Measurements from ENCODE around the gene SMNDC1.

SMNDC1 gene

DNA sequence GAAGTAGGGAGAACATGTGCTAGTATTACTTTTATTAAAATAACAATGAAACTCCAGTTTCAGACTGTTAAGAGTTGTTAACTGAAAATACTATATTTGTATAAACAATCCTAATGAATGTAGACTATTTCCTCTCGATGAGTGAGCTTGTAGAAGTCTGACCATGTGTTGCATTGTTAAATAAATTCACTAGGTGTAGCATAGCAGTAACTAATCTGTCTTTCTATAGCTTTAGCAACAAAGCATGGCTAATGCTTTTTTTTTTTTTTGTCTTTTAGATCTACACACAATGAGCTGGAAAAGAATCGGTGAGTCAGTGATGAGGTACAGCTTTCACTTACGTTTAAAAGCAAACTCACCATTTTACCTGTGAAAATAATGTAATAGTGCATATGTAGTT, 60.2 kb downstream of the SMNDC1 start:
- no peak for DNase-seq

DNA sequence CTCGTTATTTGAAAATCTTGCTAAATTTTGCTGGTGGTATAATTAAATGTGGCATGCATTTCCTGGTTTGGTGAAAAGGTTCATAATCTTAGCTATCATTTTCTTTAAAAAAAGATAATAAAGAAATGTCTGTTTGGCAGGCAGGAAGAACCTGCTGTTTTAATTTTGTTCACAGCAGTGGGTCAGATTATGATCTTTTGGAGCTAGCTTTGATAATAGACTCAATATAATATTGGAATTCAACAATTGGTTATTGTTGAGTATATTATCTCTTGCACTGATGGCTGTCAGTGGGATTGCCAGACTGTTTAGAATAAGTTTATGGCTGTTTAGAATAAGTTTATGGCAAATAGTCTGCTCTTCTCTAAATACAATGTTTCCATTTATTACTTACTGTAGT, 62.2 kb downstream of the SMNDC1 start:
- DNase-seq = no peak

DNA sequence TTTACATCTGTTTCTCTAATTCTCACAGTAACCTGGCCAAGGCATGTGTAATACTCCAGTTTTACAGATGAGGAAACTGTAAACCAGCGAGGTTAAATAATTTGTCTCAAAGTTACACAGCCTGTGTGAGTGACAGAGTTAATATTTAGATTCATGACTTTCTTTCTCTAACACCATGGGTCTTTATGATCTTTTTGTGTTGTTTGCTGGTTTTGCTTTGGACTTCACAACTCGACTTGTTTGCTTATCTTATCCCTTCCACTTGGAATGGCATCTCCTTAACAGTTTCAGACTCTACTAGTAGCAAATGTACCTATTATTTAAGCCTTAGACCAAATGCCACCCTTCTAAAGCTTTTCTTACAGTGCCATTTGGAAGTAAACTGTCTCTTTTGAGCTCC, 62.9 kb downstream of the SMNDC1 start:
- DNase-seq = no peak

DNA sequence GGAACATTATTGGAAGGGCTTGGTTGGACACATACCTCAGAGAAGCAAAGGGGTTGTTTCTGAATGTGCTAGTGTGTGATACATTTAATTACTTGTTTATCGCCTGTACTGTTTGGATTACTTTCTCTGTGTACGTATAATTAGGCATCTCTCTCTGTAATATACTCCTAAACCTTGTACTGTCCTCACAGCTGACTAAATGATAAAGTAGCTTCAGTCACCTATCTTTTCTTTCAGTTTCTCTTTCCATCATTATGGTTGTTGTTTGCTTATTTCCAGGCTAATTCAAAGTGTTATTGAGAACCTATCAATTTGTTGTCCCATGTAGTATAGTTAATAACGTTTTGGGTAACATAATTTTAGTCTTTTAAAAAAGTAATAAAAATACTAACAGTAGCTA, 63.3 kb downstream of the SMNDC1 start:
- DNase-seq = no peak
